ENCODE measurements around the gene TNK2.

The TNK2 gene

GRCh38 chr3:195835791-195836190 is 72.6 kb downstream of the TNK2 start:
- no peak overlapping the region for H3K4me3 ChIP-seq (ENCODE audit: low read depth, low read length)
- ChIA-PET CTCF (interaction anchor here (1.4 kb wide), 1 partner anchor 15 kb away, joined by 6 read pairs; no protein-coding TSS in a partner anchor), POLR2A (no interaction called here)
- H3K27ac ChIP-seq (ENCODE audit: extremely low read depth, low read depth, low read length) = no peak overlapping the region
- no peaks in the 10 kb centered on the region for H3K9me3 ChIP-seq (ENCODE audit: control insufficient read depth, insufficient read depth, low read depth, low read length)
- TF ChIP-seq ZBTB7A (tag by site-specific recombination; IDR thresholded peaks at IDR 0.05; ENCODE audit: low read depth) = no peak
- TF ChIP-seq GLIS1 (tag by site-specific recombination; IDR thresholded peaks at IDR 0.05) = peak; percentile 80
- H3K4me1 ChIP-seq (ENCODE audit: control insufficient read depth, insufficient read depth, low read length) = no peaks in the 10 kb centered on the region
- no peaks in the 10 kb centered on the region for H3K36me3 ChIP-seq (ENCODE audit: control insufficient read depth in 2 of 2, insufficient read depth in 1 of 2, low read length in 2 of 2)

- H3K4me1 ChIP-seq (ENCODE audit: control insufficient read depth, insufficient read depth, low read length) = no peaks in the 10 kb centered on the region
- no peaks in the 10 kb centered on the region for H3K9me3 ChIP-seq (ENCODE audit: control insufficient read depth, insufficient read depth, low read depth, low read length)
- no peaks in the 10 kb centered on the region for H3K36me3 ChIP-seq (ENCODE audit: control insufficient read depth in 2 of 2, insufficient read depth in 1 of 2, low read length in 2 of 2)
- TF ChIP-seq ZNF530 (tag by site-specific recombination; IDR thresholded peaks at IDR 0.05; ENCODE audit: low read depth) = no peak
- no peak for TF ChIP-seq ZNF423 (tag by site-specific recombination; IDR thresholded peaks at IDR 0.05)
- TF ChIP-seq REST (tag by site-specific recombination; IDR thresholded peaks at IDR 0.05) = no peak
- TF ChIP-seq MYNN (tag by site-specific recombination; IDR thresholded peaks at IDR 0.05; ENCODE audit: borderline replicate concordance) = no peak
- TF ChIP-seq ZNF221 (tag by site-specific recombination; IDR thresholded peaks at IDR 0.05; ENCODE audit: borderline replicate concordance) = no peak
- TF ChIP-seq ZEB2 (tag by site-specific recombination; IDR thresholded peaks at IDR 0.05) = no peak
- TF ChIP-seq ZNF280C (tag by site-specific recombination; IDR thresholded peaks at IDR 0.05) = no peak
- TF ChIP-seq ZNF510 (tag by site-specific recombination; IDR thresholded peaks at IDR 0.05; ENCODE audit: insufficient replicate concordance) = no peak
- TF ChIP-seq ZNF16 (tag by site-specific recombination; IDR thresholded peaks at IDR 0.05; ENCODE audit: low read depth) = no peak
- no peak for TF ChIP-seq ZNF785 (tag by site-specific recombination; IDR thresholded peaks at IDR 0.05)
- no peak for TF ChIP-seq ZNF792 (tag by site-specific recombination; IDR thresholded peaks at IDR 0.05)
- H3K27ac ChIP-seq (ENCODE audit: extremely low read depth, low read depth, low read length) = no peak overlapping the region
- ChIA-PET POLR2A (interaction anchor here (0.7 kb wide), 1 partner anchor 267 kb away, joined by 4 read pairs; no protein-coding TSS in a partner anchor), CTCF (interaction anchor here (0.8 to 1.4 kb wide), 2 partner anchors 16 kb away, joined by 3 to 6 read pairs; no protein-coding TSS in a partner anchor)
- no peak overlapping the region for H3K4me3 ChIP-seq (ENCODE audit: low read depth, low read length)
Observed at GRCh38 chr3:195834675-195835583, 73.4 kb downstream of the TNK2 start.

GRCh38 chr3:195829897-195830254 is 78.5 kb downstream of the TNK2 start:
- Histone ChIP-seq H3K9me3 (ENCODE audit: control insufficient read depth, insufficient read depth, low read depth, low read length) (no peaks in the 10 kb centered on the region), H3K27ac (ENCODE audit: extremely low read depth, low read depth, low read length) (no peak overlapping the region), H3K4me1 (ENCODE audit: control insufficient read depth, insufficient read depth, low read length) (no peaks in the 10 kb centered on the region), H3K4me3 (ENCODE audit: low read depth, low read length) (no peak overlapping the region), H3K36me3 (ENCODE audit: control insufficient read depth in 2 of 2, insufficient read depth in 1 of 2, low read length in 2 of 2) (no peaks in the 10 kb centered on the region)
- POLR2A ChIA-PET = no interaction called here
- CTCF ChIA-PET = no interaction called here
- TF ChIP-seq ZFP41 (tag by site-specific recombination; IDR thresholded peaks at IDR 0.05; ENCODE audit: borderline replicate concordance) (no peak), EGR2 (tag by site-specific recombination; IDR thresholded peaks at IDR 0.05; ENCODE audit: low read depth) (no peak), ZNF362 (tag by site-specific recombination; IDR thresholded peaks at IDR 0.05) (no peak), ZNF518A (tag by site-specific recombination; conservative IDR thresholded peaks at IDR 0.05; ENCODE audit: low read depth) (no peak), ZNF830 (tag by site-specific recombination; IDR thresholded peaks at IDR 0.05; ENCODE audit: low read depth) (no peak)

Measured in HEK293 (cell line).